GM23338 (cell line): ENCODE data around the gene CNPPD1. TPM values are rescaled to one million over a fixed set of nuclear protein-coding genes. Genes with fewer than 3 reads are reported as not detected.

ENCODE experiments used
- ATAC-seq: fragments of 200-7000 bp; cut with Tn5 transposase; 3 replicates; pipeline ENCODE4 v1.9.1; 2020
- DNase-seq: peaks from one replicate; pipeline ENCODE4 v3.0.0-alpha.2; 2015; ENCODE audit warnings: low spot score
- H2AFZ ChIP-seq: fragments of 200-600 bp; sonication (generic); 2 replicates; pipeline ENCODE4 v1.8.0; 2016; ENCODE audit warnings: antibody characterized with exemption, mild to moderate bottlenecking, moderate library complexity
- H3F3A ChIP-seq: fragments of 200-600 bp; sonication (generic); replicated peaks from 2 replicates; pipeline ENCODE4 v1.8.0; 2017; ENCODE audit warnings: antibody characterized with exemption, mixed run types, low read depth
- H3K27ac ChIP-seq: fragments of 200-600 bp; sonication (generic); 2 replicates; pipeline ENCODE4 v1.6.1; 2016; ENCODE audit warnings: low read depth
- H3K27me3 ChIP-seq: fragments of 200-600 bp; sonication (generic); 2 replicates; pipeline ENCODE4 v1.8.0; 2016; ENCODE audit warnings: mild to moderate bottlenecking, mixed run types, moderate library complexity; ENCODE audit not compliant: insufficient read depth
- H3K36me3 ChIP-seq: fragments of 200-600 bp; sonication (generic); 2 replicates; pipeline ENCODE4 v1.8.0; 2016; ENCODE audit warnings: mild to moderate bottlenecking; ENCODE audit not compliant: insufficient read depth
- H3K4me1 ChIP-seq: fragments of 200-600 bp; sonication (generic); 2 replicates; pipeline ENCODE4 v1.8.0; 2016; ENCODE audit warnings: mild to moderate bottlenecking, moderate library complexity; ENCODE audit not compliant: insufficient read depth
- H3K4me2 ChIP-seq: fragments of 200-600 bp; sonication (generic); 2 replicates; pipeline ENCODE4 v1.7.1; 2017; ENCODE audit warnings: mixed run types
- H3K4me3 ChIP-seq: fragments of 200-600 bp; sonication (generic); 2 replicates; pipeline ENCODE4 v1.6.1; 2016; ENCODE audit warnings: mixed run types
- H3K79me2 ChIP-seq: fragments of 200-600 bp; sonication (generic); replicated peaks from 2 replicates; pipeline ENCODE4 v1.8.0; 2017; ENCODE audit warnings: mild to moderate bottlenecking; ENCODE audit not compliant: insufficient read depth
- H3K9me2 ChIP-seq: fragments of 200-600 bp; sonication (generic); 2 replicates; pipeline ENCODE4 v1.8.0; 2017; ENCODE audit not compliant: insufficient read depth
- H4K20me1 ChIP-seq: fragments of 200-600 bp; sonication (generic); replicated peaks from 2 replicates; pipeline ENCODE4 v1.8.0; 2017; ENCODE audit warnings: mild to moderate bottlenecking; ENCODE audit not compliant: insufficient read depth
- H3K27ac Mint-ChIP-seq: 2 replicates; pipeline ENCODE4 v1.8.0; 2020; ENCODE audit warnings: inconsistent platforms, mild to moderate bottlenecking, moderate library complexity, mixed read lengths
- H3K27me3 Mint-ChIP-seq: 3 replicates; pipeline ENCODE4 v1.8.0; 2022; ENCODE audit warnings: low read depth, mild to moderate bottlenecking, moderate library complexity, mixed read lengths, inconsistent platforms; ENCODE audit not compliant: insufficient read depth, poor library complexity
- H3K36me3 Mint-ChIP-seq: 3 replicates; pipeline ENCODE4 v1.8.0; 2021; ENCODE audit warnings: low read depth, mild to moderate bottlenecking, inconsistent platforms, moderate library complexity, mixed read lengths
- H3K4me1 Mint-ChIP-seq: 3 replicates; pipeline ENCODE4 v1.8.0; 2020; ENCODE audit warnings: mild to moderate bottlenecking, inconsistent platforms, mixed read lengths
- H3K4me3 Mint-ChIP-seq: 3 replicates; pipeline ENCODE4 v1.8.0; 2021; ENCODE audit warnings: moderate library complexity, mild to moderate bottlenecking, inconsistent platforms, mixed read lengths
- H3K9me3 Mint-ChIP-seq: 3 replicates; pipeline ENCODE4 v1.8.0; 2020; ENCODE audit warnings: moderate library complexity, mild to moderate bottlenecking, inconsistent platforms, mixed read lengths
- CREB1 ChIP-seq: fragments of 250-450 bp; sonication (Bioruptor Pico); IDR thresholded peaks from 2 replicates; pipeline ENCODE4 v1.5.0; 2020; ENCODE audit warnings: low read depth, mild to moderate bottlenecking, moderate library complexity
- EZH2 ChIP-seq: fragments of 200-600 bp; sonication (generic); IDR thresholded peaks from one replicate; pipeline ENCODE4 v1.8.0; 2017; ENCODE audit warnings: antibody characterized with exemption, mild to moderate bottlenecking, low read depth; ENCODE audit not compliant: unreplicated experiment
- JUNB ChIP-seq: IDR thresholded peaks from one replicate; pipeline ENCODE4 v1.6.1; 2016; ENCODE audit warnings: antibody characterized with exemption; ENCODE audit not compliant: unreplicated experiment
- NANOG ChIP-seq: IDR thresholded peaks from 2 replicates; pipeline ENCODE4 v1.6.1; 2016; ENCODE audit warnings: antibody characterized with exemption, borderline replicate concordance
- POLR2AphosphoS5 ChIP-seq: IDR thresholded peaks from 2 replicates; pipeline ENCODE4 v1.6.1; 2016; ENCODE audit warnings: antibody characterized with exemption, low read depth
- ZNF331 ChIP-seq: fragments of 250-450 bp; sonication (Bioruptor Pico); IDR thresholded peaks from 2 replicates; pipeline ENCODE4 v1.5.0; 2020; ENCODE audit warnings: low read depth, mild to moderate bottlenecking, moderate library complexity
- polyA plus RNA-seq: library from polyadenylated mRNA; unstranded; fragments of >200 nt; fragmentation: Nextera tagmentation; extraction: Ambion mirVana; gene quantifications from 2 replicates; pipeline ENCODE4 v1.2.1, GENCODE V29; 2016
- total RNA-seq: library from RNA; depleted of rRNA; stranded (reverse); fragments of >200 nt; shearing (Covaris generic); gene quantifications from 2 replicates; pipeline ENCODE4 v1.2.3, GENCODE V29; 2014
- TF ChIP-seq, protein P1 (sequence below): IDR thresholded peaks from one replicate; pipeline ENCODE4 v1.6.1; 2018; ENCODE audit warnings: antibody characterized with exemption; ENCODE audit not compliant: unreplicated experiment
- TF ChIP-seq, protein P2 (sequence below), 2 experiments: fragments of 200-600 bp in 1 of 2; sonication (generic) in 1 of 2; conservative IDR thresholded peaks; 2 replicates each; pipeline versions ENCODE4 v1.5.1 to v1.6.1; 2016 to 2017; ENCODE audit warnings: antibody characterized with exemption in 2 of 2, low read depth in 2 of 2, mild to moderate bottlenecking in 2 of 2, moderate library complexity in 1 of 2

The CNPPD1 gene
- total and polyA plus RNA-seq, 2 experiments from 2014 or later, result 18.0 to 18.2 TPM

DNA sequence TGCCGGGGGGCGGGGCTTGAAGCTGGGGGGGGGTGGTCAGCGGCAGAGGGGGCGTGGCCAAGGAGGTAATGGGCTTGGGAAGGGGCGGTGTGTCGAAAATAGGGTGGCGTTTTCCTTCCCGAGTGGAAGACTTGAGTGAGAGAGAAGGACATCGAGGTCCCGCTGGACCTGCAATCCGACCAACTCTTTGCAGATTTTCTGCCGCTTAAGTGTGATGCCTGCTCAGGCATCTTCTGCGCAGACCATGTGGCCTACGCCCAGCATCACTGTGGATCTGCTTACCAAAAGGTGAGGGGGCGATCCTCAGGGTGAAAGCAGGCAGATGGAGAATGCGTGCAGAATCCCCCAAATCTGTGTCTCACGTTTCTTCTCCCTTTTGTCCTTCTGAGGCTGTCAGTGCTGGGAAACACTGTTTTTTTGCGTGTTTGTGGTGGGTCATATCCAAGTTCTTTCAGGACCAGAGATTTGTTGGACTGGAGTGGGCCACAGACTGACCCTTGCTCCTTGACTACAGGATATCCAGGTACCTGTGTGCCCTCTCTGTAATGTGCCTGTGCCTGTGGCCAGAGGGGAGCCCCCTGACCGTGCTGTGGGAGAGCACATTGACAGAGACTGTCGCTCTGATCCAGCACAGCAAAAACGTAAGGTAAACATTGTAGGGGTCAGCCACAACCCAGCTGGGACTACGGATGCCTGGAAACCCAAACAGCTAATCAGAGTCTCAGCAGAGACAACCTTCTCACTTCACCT lies 30.6 kb upstream of the CNPPD1 start:
- H3K36me3 Mint-ChIP-seq, result peaks cover 33% of the 10 kb centered on the region
- H3K27ac ChIP-seq, result no peak overlapping the region; the same call in 1 of the 2 replicates
- H3K4me2 ChIP-seq, result peak overlapping the region; percentile 96
- H3K9me3 Mint-ChIP-seq, result peaks cover 2% of the 10 kb centered on the region; the same call in 1 of the 3 replicates
- no peak overlapping the region; the same call in 1 of the 2 replicates for H2AFZ ChIP-seq
- H3K9me2 ChIP-seq, result no peaks in the 10 kb centered on the region
- peaks cover 13% of the 10 kb centered on the region; the same call in 2 of the 3 replicates for H3K4me1 Mint-ChIP-seq
- H4K20me1 ChIP-seq, result no peaks in the 10 kb centered on the region; the same call in 1 of the 2 replicates
- no peaks in the 10 kb centered on the region; the same call in 1 of the 2 replicates for H3K36me3 ChIP-seq
- peak overlapping the region; percentile 88 for H3K4me3 Mint-ChIP-seq
- TF ChIP-seq JUNB (no peak), NANOG (no peak), POLR2AphosphoS5 (no peak), CREB1 (CRISPR knock-in tag) (no peak), ZNF331 (CRISPR knock-in tag) (no peak), EZH2 (no peak)
- TF ChIP-seq, protein P1, sequence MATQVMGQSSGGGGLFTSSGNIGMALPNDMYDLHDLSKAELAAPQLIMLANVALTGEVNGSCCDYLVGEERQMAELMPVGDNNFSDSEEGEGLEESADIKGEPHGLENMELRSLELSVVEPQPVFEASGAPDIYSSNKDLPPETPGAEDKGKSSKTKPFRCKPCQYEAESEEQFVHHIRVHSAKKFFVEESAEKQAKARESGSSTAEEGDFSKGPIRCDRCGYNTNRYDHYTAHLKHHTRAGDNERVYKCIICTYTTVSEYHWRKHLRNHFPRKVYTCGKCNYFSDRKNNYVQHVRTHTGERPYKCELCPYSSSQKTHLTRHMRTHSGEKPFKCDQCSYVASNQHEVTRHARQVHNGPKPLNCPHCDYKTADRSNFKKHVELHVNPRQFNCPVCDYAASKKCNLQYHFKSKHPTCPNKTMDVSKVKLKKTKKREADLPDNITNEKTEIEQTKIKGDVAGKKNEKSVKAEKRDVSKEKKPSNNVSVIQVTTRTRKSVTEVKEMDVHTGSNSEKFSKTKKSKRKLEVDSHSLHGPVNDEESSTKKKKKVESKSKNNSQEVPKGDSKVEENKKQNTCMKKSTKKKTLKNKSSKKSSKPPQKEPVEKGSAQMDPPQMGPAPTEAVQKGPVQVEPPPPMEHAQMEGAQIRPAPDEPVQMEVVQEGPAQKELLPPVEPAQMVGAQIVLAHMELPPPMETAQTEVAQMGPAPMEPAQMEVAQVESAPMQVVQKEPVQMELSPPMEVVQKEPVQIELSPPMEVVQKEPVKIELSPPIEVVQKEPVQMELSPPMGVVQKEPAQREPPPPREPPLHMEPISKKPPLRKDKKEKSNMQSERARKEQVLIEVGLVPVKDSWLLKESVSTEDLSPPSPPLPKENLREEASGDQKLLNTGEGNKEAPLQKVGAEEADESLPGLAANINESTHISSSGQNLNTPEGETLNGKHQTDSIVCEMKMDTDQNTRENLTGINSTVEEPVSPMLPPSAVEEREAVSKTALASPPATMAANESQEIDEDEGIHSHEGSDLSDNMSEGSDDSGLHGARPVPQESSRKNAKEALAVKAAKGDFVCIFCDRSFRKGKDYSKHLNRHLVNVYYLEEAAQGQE, result no peak
- TF ChIP-seq, protein P2, sequence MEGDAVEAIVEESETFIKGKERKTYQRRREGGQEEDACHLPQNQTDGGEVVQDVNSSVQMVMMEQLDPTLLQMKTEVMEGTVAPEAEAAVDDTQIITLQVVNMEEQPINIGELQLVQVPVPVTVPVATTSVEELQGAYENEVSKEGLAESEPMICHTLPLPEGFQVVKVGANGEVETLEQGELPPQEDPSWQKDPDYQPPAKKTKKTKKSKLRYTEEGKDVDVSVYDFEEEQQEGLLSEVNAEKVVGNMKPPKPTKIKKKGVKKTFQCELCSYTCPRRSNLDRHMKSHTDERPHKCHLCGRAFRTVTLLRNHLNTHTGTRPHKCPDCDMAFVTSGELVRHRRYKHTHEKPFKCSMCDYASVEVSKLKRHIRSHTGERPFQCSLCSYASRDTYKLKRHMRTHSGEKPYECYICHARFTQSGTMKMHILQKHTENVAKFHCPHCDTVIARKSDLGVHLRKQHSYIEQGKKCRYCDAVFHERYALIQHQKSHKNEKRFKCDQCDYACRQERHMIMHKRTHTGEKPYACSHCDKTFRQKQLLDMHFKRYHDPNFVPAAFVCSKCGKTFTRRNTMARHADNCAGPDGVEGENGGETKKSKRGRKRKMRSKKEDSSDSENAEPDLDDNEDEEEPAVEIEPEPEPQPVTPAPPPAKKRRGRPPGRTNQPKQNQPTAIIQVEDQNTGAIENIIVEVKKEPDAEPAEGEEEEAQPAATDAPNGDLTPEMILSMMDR (conservative IDR thresholded peaks at IDR 0.05; ENCODE audit: low read depth in 2 of 2), result no peak
- H3K4me3 ChIP-seq, result peak overlapping the region; percentile 84
- ATAC-seq (peak; percentile 30), DNase-seq (no peak)
- peaks cover 15% of the 10 kb centered on the region; the same call in 1 of the 2 replicates for H3F3A ChIP-seq
- H3K27me3 Mint-ChIP-seq, result peaks cover 13% of the 10 kb centered on the region
- H3K27me3 ChIP-seq, result no peaks in the 10 kb centered on the region
- peaks cover 15% of the 10 kb centered on the region for H3K4me1 ChIP-seq
- no peak overlapping the region; the same call in 1 of the 2 replicates for H3K27ac Mint-ChIP-seq
- no peaks in the 10 kb centered on the region for H3K79me2 ChIP-seq
